Stomach smooth muscle (tissue), 2 donors: Measurements from ENCODE around the gene GUCA1A.
"Not testable (repeated sequence)": the region's sequence is repeated elsewhere in the genome, so short reads cannot be mapped to it uniquely, and the experiment has no call there.

Experiments used
- H3K27ac ChIP-seq: one replicate; pipeline ENCODE4 v1.7.0; 2013; ENCODE audit warnings: mild to moderate bottlenecking, low read length, inconsistent platforms
- H3K27me3 ChIP-seq, 2 donors: one replicate each; pipeline ENCODE4 v1.7.0; 2013; ENCODE audit warnings: low read length in 2 of 2; ENCODE audit not compliant: insufficient read depth in 2 of 2, control insufficient read depth in 1 of 2
- H3K36me3 ChIP-seq, 2 donors: one replicate each; pipeline ENCODE4 v1.7.0; 2013; ENCODE audit warnings: low read length in 2 of 2; ENCODE audit not compliant: control insufficient read depth in 2 of 2, insufficient read depth in 2 of 2
- H3K4me1 ChIP-seq: one replicate; pipeline ENCODE4 v1.7.0; 2013; ENCODE audit warnings: low read length; ENCODE audit not compliant: control insufficient read depth, insufficient read depth
- H3K4me3 ChIP-seq, 2 donors: one replicate each; pipeline ENCODE4 v1.7.0; 2013; ENCODE audit warnings: low read length in 2 of 2
- H3K9ac ChIP-seq, 2 donors: one replicate each; pipeline ENCODE4 v1.7.0; 2013; ENCODE audit warnings: low read length in 2 of 2, mild to moderate bottlenecking in 1 of 2
- H3K9me3 ChIP-seq, 2 donors: one replicate each; pipeline ENCODE4 v1.7.0; 2013; ENCODE audit warnings: low read length in 2 of 2; ENCODE audit not compliant: control insufficient read depth in 2 of 2
- donor health status: healthy.
- donor health status: Pancreatic carcinoma.

The GUCA1A gene

DNA sequence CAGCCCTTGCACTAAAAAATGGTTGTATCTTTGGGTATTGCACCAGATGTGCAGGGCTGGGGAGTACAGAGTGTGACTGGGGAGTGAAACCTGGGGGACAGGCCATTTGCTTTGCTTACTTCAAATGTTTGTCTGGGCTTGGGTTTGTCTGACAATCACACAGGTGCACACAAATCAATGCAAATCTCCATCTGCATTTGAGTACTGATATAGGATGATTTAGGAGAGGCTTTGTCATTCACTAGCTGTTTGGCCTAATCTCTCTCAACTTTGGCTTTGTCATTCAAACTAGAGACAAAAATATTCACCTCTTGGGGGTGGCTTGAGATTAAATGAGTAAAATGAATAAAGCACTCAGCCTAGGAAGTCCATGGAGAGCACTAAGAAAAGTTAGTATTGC, 3.8 kb downstream of the GUCA1A start:
- no peaks in the 10 kb centered on the region for H3K36me3 ChIP-seq
- no peak overlapping the region for H3K4me3 ChIP-seq
- H3K9ac ChIP-seq, result no peak overlapping the region
- H3K4me1 ChIP-seq, result no peaks in the 10 kb centered on the region
- no peak overlapping the region for H3K27ac ChIP-seq
- H3K27me3 ChIP-seq, result peaks cover 10 to 18% of the 10 kb centered on the region in 2 donors
- H3K9me3 ChIP-seq, result no peaks in the 10 kb centered on the region

DNA sequence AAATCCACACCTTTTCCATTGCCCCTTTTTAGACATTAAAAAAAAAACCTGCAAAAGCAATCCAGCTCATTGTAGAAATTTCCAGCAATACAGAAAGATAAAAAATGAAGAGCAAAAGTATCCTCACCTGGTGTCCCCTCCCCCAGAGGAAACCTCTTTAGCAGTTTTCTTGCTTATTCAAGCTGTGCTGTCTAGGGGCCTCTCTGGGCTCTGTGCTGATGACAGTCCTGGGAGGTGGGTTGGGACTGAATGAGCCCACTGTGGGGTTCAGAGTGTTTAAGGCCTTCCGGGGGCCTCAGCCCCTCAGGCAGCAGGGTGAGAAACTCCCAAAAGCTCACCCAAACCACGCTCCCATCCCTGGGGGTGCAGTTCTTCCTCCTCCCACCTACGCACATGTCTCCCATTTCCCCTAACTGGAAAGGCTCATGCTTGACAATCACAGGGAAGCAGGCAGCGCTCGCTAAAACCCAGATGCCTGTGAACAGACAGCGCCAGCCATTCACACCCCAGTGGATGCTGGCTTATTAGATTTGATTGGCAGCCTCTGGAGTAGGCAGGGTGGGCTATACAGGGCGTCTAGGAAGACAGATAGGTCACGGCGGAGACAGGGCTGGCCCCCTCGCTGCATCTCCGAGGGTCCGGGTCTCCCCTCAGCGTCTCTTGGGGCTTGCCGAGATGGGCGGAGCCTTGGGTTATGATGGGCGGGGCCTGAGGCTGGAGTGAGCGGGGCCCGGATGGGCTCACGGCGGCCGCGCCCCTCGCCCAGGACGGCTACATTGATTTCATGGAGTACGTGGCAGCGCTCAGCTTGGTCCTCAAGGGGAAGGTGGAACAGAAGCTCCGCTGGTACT, 4.6 kb downstream of the GUCA1A start:
- H3K4me3 ChIP-seq, result no peak overlapping the region

DNA sequence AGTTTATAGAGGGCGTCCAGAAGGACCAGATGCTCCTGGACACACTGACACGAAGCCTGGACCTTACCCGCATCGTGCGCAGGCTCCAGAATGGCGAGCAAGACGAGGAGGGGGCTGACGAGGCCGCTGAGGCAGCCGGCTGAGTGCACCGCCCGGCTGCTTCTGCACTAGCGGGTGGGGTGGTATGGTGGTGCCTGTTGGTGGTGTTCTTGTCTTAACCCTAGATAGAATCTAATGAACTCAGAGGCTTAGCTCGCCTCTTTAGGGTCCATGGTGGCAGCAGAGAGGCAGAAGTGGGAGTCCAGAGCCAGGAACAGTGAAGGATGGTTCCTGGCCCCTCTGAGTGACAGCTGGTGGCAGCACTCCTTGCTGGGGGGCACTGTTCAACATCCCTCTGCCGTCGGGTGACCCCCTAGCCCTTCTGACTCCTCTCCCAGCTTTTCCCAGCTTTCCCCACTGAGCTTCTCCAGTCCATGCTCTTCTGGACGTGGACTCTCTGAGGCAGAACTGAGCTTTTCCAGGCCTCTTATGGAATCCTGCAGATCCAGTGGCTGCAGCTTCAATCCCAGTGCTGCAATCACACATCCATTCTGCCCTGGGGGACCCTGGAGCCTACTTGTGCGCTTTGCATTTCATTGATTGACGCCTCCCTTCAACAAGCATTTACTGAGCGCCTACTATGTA, 6.2 kb downstream of the GUCA1A start:
- H3K27me3 ChIP-seq, result peaks cover 10 to 18% of the 10 kb centered on the region in 2 donors
- H3K9ac ChIP-seq, result no peak overlapping the region
- H3K9me3 ChIP-seq, result no peaks in the 10 kb centered on the region
- no peak overlapping the region for H3K4me3 ChIP-seq
- H3K4me1 ChIP-seq, result no peaks in the 10 kb centered on the region
- H3K36me3 ChIP-seq, result no peaks in the 10 kb centered on the region
- no peak overlapping the region for H3K27ac ChIP-seq

More for the DNA sequence above, 4.6 kb downstream of the GUCA1A start:
- Histone ChIP-seq H3K9ac (no peak overlapping the region), H3K27ac (no peak overlapping the region), H3K4me1 (no peaks in the 10 kb centered on the region), H3K36me3 (no peaks in the 10 kb centered on the region), H3K27me3 (peaks cover 10 to 18% of the 10 kb centered on the region in 2 donors), H3K9me3 (no peaks in the 10 kb centered on the region)

DNA sequence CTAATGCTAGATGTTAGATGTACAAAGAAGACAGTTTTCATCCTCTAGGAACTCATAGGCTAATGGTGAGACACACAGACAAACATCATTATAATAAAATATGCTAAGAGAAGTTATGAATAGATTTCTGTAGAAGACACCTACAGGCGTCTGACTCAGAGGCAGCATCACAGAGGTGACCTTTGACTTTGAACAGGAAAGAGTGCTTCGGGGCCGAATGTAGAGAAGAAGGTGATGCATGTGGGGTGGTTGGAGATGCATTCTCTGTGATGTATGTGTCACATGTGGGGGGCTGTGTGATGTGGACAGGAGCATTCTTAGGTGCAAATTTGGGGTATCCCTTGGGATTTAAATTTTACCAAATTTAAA, 6.8 kb downstream of the GUCA1A start:
- H3K4me1 ChIP-seq, result no peaks in the 10 kb centered on the region
- no peak overlapping the region for H3K9ac ChIP-seq
- H3K9me3 ChIP-seq, result no peaks in the 10 kb centered on the region
- peaks cover 11 to 18% of the 10 kb centered on the region in 2 donors for H3K27me3 ChIP-seq
- H3K4me3 ChIP-seq, result no peak overlapping the region
- H3K27ac ChIP-seq, result no peak overlapping the region
- H3K36me3 ChIP-seq, result no peaks in the 10 kb centered on the region

DNA sequence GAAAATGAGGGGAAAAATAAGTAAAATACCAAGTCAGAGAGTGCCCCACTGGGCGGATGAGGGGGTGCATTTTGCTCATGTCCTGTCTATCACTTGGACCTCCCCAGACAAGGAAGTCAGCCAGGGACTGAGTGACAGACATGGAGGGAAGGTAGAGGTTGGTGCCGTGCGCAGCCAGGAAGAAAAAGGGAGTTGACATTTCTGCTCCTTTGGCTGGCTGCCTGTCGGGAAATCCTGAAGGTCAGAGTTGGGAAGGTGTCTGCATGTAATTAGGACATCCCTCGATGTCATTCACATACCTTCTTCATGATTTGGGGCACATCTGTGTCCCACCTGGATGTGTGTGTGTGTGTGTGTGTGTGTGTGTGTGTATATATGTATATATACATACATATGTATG, 8.9 kb downstream of the GUCA1A start:
- no peaks in the 10 kb centered on the region for H3K9me3 ChIP-seq
- no peak overlapping the region for H3K9ac ChIP-seq
- H3K4me1 ChIP-seq, result no peaks in the 10 kb centered on the region
- H3K36me3 ChIP-seq, result no peaks in the 10 kb centered on the region
- peaks cover 9 to 18% of the 10 kb centered on the region in 2 donors for H3K27me3 ChIP-seq
- no peak overlapping the region for H3K4me3 ChIP-seq
- no peak overlapping the region for H3K27ac ChIP-seq

DNA sequence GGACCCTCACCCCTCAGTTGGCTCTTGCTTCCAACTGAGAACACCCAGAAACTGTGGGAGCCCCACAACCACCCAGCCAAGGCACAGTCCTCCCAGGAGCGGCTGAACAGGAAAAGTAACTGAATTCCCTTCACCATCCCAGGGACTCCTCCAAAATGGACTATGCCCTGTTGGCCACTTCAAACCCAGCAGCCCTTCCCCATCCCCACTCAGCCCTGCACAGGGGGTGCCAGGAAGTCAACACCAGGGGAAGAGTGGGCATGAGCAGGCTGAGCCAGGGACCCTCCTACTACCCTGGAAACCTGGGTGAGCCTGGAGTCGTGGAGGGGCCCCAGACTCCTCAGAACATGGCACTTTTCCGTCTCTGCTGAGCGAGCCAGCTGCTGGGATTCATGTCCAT, 11.3 kb downstream of the GUCA1A start:
- Histone ChIP-seq H3K4me3 (no peak overlapping the region), H3K4me1 (no peaks in the 10 kb centered on the region), H3K9me3 (no peaks in the 10 kb centered on the region), H3K9ac (no peak overlapping the region), H3K36me3 (no peaks in the 10 kb centered on the region), H3K27ac (no peak overlapping the region), H3K27me3 (peaks cover 0 to 2% of the 10 kb centered on the region in 2 donors)

DNA sequence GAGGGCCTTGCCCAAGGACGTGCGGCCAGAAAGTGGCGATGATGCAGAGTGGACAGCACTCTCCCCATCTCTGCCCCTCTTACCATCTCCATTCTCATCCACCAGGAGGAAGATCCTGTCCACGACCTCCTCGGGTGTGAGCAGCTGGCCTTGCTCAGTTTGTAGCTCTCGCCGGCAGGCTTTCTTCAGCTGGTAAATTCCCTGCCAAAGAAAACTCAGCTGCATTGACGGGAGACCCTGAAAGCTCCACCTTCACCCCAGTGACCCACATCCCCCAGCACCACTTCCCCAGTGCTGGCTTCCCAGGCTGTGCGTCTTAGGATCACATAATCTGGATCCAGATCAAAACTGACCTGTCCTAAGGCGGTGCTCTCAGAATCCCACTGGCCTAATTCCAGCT, 12.4 kb downstream of the GUCA1A start:
- Histone ChIP-seq H3K4me1 (no peaks in the 10 kb centered on the region), H3K27me3 (peaks cover 0 to 2% of the 10 kb centered on the region in 2 donors), H3K9ac (no peak overlapping the region)

DNA sequence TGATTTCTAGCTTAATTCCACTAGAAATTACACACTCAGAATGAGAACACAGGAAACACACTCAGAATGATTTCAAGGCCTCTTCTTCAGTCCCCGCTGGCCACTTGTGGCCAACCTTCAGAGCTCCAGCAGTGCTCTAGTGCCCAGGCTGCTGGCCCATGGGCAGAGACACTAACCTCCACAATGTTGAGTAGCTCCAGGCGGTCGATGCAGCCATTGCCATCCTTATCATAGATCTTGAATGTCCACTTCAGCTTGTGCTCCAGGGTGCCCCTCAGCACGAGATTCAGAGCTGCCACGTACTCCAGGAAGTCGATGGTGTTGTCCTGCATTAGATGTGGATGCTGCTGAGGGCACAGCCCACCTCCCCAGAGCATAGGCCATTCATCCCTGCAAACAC, 15.2 kb downstream of the GUCA1A start:
- H3K4me1 ChIP-seq, result peaks cover 2% of the 10 kb centered on the region
- no peaks in the 10 kb centered on the region for H3K36me3 ChIP-seq

More for the DNA sequence above, 12.4 kb downstream of the GUCA1A start:
- no peak overlapping the region for H3K27ac ChIP-seq
- H3K4me3 ChIP-seq, result no peak overlapping the region
- no peaks in the 10 kb centered on the region for H3K36me3 ChIP-seq
- H3K9me3 ChIP-seq, result no peaks in the 10 kb centered on the region

DNA sequence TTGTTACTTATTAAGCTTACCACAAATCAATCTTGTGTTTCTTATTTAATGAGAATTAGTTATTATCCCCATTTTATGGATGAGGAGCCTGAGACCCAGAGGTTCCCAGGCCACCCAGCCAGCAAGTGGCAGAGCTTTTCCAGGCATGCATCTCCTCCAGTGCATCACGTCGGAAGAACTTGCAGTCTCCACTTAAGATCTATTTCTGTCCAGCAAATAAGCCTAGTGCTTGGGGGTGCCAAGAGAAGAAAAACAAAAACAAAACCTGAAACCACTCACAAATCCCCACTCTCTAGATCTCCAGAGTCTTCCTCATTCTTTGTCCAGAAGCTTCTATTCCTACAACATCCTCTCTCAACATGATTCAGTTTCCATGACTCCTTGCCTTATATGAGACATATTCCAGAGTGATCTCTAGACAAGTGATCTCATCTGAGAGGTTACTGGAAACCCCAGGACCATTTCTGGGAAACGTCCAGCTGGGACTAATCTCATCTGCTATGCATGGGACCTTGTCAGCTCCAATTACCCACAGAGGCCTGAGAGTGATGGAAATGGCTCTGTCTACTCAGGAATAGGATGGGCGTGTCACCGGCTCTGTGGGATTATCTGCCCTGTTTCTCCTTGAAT, 17.5 kb downstream of the GUCA1A start:
- no peak overlapping the region for H3K27ac ChIP-seq
- H3K36me3 ChIP-seq, result no peaks in the 10 kb centered on the region
- peaks cover 2% of the 10 kb centered on the region for H3K4me1 ChIP-seq
- no peaks in the 10 kb centered on the region for H3K9me3 ChIP-seq
- H3K9ac ChIP-seq, result no peak overlapping the region
- no peaks in the 10 kb centered on the region for H3K27me3 ChIP-seq
- H3K4me3 ChIP-seq, result no peak overlapping the region

More for the DNA sequence above, 15.2 kb downstream of the GUCA1A start:
- Histone ChIP-seq H3K4me3 (no peak overlapping the region), H3K9ac (no peak overlapping the region), H3K27me3 (peaks cover 0 to 2% of the 10 kb centered on the region in 2 donors), H3K9me3 (no peaks in the 10 kb centered on the region), H3K27ac (no peak overlapping the region)

DNA sequence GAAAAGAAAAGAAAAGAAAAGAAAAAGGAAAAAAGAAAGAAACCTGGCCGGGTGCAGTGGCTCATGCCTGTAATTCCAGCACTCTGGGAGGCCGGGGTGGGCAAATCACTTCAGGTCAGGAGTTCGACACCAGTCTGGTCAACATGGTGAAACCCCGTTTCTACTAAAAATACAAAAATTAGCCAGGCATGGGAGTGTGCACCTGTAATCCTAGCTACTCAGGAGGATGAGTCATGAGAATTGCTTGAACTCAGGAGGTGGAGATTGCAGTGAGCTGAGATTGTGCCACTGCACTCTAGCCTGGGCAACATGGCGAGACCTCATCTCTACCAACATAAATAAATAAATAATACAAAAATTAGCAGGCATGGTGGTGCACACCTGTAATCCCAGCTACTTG, 19.2 kb downstream of the GUCA1A start:
- not testable (repeated sequence) for H3K9ac ChIP-seq, H3K4me3 ChIP-seq, H3K9me3 ChIP-seq, H3K4me1 ChIP-seq, H3K27ac ChIP-seq, H3K27me3 ChIP-seq, H3K36me3 ChIP-seq
